Stimulated activated CD4-positive, alpha-beta T cell treated with anti-CD3 and anti-CD28 coated beads, Interleukin-12 subunit alpha, Interleukin-12 subunit beta, amount 100 ng/mL, for 4 hours (primary cell): ENCODE results near the gene FLT1.

Experiments
- DNase-seq: peaks from one replicate; pipeline ENCODE4 v3.0.0-alpha.2; 2020

Gene FLT1, protein sequence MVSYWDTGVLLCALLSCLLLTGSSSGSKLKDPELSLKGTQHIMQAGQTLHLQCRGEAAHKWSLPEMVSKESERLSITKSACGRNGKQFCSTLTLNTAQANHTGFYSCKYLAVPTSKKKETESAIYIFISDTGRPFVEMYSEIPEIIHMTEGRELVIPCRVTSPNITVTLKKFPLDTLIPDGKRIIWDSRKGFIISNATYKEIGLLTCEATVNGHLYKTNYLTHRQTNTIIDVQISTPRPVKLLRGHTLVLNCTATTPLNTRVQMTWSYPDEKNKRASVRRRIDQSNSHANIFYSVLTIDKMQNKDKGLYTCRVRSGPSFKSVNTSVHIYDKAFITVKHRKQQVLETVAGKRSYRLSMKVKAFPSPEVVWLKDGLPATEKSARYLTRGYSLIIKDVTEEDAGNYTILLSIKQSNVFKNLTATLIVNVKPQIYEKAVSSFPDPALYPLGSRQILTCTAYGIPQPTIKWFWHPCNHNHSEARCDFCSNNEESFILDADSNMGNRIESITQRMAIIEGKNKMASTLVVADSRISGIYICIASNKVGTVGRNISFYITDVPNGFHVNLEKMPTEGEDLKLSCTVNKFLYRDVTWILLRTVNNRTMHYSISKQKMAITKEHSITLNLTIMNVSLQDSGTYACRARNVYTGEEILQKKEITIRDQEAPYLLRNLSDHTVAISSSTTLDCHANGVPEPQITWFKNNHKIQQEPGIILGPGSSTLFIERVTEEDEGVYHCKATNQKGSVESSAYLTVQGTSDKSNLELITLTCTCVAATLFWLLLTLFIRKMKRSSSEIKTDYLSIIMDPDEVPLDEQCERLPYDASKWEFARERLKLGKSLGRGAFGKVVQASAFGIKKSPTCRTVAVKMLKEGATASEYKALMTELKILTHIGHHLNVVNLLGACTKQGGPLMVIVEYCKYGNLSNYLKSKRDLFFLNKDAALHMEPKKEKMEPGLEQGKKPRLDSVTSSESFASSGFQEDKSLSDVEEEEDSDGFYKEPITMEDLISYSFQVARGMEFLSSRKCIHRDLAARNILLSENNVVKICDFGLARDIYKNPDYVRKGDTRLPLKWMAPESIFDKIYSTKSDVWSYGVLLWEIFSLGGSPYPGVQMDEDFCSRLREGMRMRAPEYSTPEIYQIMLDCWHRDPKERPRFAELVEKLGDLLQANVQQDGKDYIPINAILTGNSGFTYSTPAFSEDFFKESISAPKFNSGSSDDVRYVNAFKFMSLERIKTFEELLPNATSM (N-terminal part only)

DNA sequence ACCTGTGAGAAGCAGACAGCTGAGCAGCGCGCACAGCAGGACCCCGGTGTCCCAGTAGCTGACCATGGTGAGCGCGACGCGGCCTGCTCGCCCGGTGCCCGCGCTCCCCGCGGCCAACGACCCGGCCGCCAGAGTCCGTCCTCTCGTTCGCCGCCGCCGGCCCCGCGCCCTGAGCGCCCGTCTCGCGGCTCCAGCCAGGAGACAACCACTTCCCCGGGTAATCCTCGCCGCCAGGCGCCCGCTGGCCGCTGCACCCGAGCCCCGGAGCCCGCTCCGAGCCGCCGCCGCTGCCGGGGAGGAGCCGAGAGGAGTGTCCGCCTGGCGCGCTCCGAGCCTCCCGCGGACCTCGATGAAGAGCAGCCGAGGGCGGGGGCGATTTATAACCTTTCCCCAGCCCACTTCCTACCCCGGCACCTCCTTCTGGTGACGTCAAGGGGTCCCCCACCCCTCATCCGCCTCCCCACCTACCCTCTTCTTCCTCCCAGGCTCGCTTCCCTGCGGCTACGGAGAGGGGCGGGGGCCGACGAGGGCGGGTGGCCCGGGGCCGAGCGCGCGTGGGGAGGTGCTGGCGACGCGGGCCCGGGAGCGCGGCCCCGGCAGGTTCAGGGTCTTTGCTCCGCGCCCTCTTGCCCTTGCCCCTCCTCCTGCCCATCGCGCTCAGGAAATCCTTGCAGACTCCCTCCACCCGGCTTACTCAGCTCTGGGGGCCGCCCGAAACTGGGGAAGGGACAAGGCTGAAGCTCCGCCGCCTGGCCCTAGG, at the start of gene FLT1:
Gene FLT1, minus strand, starts transcription at position 351 of the 760 bp plus-strand sequence. Its CDS starts 285 bp downstream, at position 66.
- DNase-seq = peak; percentile 24

DNA sequence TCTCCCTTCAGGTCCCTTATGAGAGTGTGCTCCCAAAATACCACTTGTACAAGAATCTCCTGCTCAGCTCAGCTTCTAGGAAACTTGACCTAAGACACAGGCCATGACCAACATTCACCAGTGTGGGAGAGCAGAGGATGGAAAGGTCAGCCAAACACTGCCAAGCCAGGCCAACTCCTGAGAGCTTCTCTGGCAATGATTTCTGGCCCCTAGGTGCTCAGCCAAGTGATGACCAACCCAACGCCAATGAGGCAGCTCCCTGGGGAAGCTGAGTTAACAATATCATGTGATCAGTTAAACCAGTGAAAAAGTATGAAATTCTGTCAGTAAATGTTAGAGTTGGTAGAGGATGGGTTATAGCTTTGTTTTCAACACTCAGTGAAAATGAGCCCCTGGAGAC, 49.1 kb upstream of the FLT1 start:
- no peak for DNase-seq

DNA sequence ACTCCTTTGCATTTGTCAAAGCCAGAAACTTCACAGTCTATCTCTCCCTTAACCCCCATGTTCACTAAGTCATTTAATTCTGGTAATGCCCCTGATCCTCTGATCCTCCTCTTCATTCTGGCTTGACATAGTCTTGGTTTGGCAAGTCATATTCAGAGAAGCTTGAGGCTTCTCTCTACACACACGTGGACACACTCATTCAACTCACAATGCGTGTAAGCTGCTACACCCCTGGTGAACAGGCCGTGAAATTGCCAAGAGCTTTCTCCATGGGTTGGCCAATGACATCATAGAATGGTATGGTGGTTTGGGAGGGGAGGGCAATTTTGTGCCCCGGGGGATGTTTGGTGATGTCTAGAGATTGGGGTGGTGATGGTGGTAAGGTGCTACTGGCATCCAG, 47.9 kb upstream of the FLT1 start:
- no peak for DNase-seq

DNA sequence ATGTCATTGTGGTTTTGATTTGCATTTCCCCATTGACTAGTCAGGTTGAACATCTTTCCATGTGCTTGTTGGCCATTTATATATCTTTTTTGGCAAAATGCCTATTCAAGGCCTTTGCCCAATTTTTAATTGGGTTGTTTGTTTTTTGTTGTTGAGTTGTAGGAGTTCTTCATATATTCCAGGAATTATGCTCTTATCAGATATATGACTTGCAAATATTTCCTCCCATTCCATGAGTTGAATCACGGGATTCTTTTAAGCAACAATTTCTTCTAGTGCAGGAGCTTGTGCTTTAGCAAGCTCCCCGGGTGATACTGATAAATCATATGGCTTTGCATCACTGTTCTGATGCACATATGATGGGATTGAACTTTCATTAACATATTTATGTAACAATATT, 47.0 kb upstream of the FLT1 start:
- DNase-seq = no peak

DNA sequence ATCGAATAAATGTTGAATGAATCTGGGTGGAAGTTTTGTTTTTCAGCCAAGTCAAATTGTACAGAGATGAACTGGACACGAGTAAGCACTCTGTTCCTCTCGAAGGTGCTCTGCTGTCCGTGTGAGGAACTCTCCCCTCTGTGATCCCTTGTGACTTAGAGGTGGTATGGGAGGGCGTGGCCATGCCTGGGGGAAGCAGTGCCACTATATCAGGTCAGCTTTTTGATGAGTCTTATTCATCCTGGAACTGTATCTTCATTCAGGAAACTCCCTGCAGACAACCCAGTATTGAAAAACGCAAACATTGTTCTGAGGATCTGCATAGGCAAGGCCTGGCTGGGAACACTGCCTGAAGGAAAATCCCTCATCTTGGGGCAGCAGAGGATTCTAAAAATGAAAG, 45.7 kb upstream of the FLT1 start:
- DNase-seq = no peak

DNA sequence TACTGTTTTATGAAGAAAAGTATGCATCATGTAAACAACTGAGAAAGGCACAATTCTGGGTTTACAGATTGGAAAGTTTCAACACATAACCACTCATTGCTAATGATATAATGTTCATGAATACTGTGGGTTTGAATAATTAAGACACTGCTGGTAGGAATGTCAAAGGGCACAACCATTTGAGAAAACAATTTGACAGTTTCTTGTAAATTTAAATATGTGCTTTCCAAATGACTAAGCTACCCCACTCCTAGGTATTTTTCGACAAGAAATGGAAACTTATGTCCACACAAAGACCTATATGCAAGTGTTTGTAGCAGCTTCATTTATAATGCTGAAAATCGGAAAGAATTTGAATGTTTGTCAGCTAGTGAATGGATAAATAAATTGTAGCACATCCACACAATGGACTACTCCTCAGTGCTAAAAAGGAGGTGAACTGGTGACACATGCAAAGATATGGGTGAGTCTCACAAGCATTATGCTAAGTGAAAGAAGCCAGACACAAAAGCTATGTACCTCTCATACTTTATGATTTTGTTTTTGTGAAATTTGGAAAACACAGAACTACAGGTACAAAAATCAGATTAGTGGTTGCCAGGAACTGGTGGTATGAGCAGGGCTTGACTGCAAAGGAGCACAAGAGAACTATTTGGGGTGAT, 44.8 kb upstream of the FLT1 start:
- no peak for DNase-seq

DNA sequence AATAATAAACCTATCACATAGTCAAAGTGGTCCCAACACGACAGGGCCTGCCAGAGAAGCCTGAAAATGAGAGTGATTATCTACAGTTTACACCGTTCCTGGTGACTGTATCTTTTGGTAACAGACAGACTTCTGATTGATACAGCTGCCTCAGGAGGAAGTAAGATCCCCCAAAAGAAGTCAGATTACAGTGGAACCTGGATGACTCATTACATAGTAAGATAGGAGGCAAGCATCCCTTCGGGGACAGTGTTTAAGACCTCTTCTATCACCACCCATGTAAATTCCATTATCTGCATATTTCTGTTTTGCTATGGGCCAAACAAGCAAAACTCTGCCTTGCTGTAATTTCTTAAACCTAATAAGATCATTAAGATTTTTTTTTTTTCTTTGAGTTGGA, 44.0 kb upstream of the FLT1 start:
- DNase-seq = no peak

DNA sequence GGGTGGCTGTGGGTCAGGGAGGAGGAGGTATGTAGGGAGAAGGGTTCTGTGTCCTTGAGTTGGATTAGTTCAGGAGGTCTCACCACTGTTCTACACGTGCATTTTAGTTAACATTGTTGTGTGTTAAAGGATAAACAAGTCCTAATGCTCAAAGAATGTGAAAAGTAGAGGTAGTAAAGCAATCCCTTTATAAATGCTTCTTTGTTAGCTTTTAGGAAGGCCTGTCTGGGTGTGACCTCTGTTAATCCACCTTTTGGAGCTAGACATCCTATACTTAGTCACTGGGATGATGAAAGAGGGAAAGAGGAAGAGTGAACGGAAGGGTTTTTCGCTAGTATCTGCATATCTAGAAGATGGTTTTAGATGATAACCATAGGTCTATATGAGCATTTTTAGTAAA, 42.2 kb upstream of the FLT1 start:
- DNase-seq = no peak

DNA sequence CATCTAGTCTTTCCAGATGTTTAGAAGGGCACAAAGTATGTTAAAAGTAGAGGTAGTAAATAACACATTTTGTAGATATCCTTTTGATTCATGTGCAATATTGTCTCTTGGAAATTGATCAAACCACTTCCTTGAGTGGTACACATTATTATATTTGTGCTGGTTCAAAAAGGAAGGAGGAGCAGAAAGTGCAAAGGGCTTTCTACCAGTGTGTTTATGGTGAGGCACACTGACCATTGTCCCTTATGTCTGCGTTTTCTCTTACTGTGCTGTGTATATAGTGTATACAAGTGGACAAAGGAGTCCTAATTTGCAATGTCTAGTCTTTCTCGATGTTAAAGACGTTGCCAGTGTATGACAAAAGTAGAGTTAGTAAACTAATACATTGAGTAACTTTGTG, 41.4 kb upstream of the FLT1 start:
- no peak for DNase-seq

DNA sequence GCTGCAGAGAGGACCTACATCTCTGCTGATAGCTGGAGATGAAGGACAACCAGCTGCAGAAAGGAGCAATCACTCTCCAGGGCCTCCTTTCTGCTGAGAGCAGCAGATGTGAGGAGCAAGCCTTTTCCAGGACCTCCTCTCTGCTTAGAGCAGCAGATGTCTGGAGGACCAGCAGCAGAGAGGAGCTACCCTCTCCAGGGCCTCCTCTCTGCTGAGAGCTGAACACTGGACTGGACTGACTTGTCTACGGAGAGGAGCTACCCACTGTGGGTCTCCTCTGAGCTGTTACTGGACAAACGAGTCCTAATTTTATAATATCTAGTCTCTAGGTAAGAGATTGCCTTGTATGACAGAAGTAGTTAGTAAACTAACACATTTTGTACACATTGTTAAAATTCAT, 40.8 kb upstream of the FLT1 start:
- DNase-seq = no peak

DNA sequence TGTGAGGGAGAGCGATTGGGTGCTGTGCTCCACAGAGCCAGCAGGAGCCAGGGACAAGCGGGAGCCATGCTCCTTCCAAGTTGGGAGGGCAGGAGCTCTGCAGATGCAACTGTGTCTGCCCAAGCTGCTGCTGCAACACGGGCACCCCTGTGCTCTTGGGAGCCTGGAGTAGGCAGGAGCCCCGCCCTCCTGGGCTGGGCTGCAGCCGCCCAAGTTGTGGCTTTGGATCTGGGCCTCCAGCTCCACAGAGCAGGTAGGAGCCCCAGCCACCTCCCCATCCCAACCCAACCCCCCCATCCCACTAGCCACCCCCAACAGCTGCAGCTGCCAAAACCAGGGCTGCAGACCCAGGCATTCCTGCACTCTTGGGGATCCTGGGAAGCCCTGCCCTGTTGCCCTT, 39.9 kb upstream of the FLT1 start:
- DNase-seq = no peak

DNA sequence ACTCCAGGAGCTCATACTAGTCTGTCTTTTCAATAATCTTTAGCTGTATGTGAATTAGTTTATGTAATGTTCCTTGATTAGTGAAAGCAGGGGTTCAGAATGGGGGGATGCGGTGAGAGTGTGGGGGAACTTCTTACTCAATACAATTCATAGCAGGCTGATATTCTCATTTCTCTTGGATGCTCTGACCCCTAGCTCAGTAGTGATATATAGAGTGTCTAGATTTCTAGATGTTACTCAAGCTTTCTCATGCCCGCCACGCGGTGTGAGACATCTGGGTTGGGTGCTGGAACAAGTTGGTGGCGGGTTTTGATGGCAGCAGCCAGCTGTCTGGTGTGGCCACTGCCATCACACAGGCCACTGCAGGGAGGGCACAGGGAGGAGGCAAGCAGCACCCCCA, 39.3 kb upstream of the FLT1 start:
- DNase-seq = no peak

DNA sequence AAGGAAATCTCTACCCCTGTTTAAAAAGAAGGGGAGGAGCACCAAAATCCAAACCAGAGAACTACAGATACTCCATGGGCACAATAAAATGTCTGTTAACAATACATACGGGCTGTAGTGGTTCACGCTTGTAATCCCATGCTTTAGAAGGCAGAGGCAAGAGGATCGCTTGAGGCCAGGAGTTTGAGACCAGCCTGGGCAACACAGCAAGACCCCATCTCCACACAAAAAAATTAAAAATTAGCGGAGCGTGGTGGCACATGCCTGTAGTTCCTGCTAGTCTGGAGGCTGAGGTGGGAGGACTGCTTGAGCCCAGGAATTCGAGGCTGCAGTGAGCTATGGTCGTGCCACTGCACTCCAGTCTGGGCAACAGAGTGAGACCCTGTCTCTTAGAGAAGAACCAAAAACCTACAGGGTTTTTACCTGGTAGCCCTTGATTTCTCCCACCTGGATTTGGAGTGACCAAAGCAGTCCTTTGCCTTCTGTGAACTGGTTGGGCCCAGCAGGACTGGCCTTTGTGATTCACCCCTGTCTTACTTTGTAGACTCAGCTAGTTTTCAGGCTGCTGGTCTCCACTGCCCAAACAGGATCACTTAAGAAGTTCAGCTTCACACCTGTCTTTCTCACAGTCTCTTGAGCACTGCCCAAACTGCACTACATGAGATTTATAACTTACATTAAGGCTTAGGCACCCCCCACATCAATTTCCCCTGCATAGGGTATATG, 38.7 kb upstream of the FLT1 start:
- DNase-seq = no peak

DNA sequence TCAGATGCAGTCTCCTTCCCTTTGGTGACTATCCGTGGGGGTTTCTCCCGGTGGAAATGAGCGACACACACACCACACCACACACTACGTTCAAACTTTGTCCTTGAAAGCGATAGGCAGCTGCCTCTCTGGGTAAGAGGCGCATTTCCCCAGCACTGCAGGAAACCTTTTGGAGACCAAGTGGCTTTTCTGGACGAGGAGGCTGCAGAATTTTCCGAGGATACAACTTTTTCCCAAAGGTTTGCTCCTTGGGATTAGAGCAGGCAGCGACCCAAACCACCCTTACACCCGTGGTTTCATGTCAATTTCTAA, 38.2 kb upstream of the FLT1 start:
- no peak for DNase-seq

DNA sequence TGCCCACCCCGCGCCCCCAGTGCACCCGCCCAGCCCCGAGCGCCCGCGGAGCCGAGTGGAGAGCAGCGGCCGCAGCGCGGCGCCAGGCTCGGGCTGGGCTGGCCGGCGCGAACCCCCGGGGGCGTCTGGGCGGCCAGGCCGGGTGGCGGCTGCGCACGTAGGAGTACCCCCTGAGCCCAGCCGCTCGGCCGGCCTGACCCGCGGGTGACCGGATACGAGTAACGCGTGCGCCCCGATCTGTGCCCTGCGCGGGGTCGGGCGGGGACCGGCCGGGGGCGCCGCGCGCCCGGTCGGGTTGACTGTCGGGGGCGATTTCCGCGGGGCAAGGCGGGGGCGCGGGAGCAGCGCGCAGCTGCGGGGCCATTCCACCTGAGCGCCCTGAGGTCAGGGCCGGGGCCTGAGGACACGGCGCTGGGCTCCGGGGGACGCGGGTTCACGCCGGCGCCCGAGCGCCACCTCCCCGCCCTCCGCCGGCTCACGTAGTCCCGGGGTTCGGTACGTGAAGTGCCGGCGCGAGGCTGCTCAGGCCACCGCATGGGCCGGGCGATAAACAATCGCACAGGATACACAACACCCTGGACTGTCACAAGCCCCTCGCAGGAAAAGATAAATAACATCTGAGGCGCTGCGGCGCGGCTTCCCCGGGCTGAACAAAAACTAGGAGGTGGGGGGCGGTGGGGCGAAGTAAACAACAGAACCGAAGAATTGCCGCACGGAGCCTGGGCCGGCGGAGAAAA, 37.6 kb upstream of the FLT1 start:
- no peak for DNase-seq

DNA sequence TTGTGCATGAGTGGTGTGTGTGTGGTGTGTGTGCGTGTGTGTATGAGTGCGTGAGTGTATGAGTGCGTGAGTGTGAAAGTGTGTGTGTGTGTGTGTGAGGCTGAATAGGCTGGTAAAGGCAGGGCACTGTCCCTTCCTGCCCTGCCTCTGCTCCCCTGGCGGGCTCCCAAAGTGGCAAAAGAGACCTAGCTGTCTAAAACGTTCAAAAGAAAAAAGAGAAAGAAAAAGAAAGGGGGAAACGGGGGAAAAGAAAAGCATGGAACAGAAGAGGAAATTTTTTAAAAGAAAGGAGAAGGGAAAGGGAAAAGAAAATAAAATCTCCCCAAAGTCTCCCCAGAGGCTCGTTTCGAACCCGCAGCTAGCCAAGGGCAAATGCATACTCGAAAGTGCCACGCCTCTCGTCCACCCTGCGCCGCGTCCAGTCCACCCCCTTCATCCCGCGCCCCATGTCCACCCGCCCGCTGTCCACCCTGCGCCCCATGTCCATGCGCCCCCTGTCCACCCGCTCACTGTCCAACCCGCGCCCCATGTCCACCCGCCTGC, 37.0 kb upstream of the FLT1 start:
- DNase-seq = no peak

DNA sequence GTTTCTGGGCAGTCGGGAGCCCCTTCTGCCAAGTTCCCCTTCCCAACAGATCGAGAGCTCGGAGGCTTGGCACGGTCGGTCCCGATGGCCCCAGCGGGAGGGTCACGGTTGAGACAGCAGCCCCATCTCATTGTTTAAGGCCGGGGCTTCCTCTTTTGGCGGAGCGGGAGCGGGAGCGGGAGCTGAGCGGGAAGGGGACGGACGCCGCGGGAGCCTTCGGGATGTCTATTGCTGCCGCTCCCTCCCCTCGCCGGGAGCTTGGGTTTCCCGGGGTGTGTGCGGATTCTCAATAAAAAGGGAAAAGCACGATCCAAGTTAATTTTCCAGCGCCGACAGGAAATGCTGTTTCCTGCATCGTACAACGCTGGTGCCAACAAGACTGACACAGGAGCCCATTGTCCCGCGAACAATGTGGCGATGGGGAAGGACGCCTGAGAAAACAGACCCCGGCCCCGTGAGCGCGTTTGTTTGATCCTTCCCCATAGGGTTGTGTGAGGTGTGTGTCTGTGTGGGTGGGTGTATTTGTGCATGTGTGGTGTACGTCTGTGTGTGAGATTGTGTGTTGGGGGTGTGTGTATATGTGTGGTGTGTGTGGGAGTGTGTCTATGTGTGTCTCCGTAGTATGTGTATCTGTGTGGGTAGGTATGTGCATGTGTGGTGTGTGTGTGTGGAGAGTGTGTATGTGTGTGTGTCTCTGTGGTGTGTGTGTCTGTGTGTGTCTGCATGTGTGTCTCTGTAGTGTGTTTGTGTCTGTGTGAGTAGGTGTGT, 36.3 kb upstream of the FLT1 start:
- no peak for DNase-seq

DNA sequence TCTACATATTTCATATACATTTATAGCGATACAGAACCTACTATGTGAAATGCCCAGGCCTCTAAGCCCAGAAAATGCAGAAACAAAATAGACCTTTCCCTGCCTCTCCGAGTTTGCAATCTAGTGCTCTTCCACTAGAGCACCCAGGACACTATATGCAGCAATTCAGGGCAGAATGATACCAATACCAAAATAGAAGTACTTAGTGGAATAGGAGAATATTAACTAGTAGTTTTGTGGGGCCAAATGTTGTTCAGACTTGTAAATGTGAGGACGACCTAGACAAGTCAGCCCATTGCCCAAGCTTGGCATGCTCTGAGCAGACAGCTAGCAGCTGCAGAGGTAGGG, 35.8 kb upstream of the FLT1 start:
- DNase-seq = no peak

DNA sequence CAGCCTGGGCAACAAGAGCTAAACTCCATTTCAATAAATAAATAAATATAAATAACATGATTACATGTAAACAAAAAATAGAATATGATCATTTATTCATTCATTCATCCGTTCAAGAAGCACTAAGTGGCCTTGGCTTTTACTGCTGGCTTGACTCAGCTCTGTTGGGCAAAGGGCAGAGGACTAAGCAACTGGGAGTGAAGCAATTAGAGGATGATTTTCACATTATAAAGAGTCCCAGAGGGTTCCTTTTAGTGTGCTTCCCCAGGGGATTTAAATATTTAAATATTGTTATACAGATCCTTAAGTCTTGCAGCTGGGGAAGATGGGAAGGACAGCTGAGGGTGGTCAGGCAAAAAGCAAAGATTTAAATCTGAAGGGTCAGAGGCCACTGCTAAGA, 34.9 kb upstream of the FLT1 start:
- DNase-seq = no peak

DNA sequence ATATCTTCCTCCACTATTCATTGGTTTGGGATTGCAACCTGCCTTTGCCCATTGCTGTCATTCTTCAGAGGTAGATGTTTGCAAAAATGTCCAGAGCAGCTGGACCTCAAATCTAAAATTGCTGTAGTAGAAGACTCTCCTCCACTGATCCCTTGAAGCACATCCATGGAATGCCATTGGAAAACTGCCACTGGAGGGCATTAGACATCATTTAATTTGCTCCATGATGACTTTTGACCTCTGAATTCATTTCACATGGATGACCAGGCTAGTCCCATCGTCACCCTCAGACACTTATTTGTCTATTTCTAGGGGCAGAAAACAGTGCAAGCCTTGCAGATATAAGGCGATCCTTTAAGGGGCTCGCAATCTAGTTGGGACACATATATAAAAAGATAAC, 33.9 kb upstream of the FLT1 start:
- DNase-seq = no peak
